Astrocyte (in vitro differentiated cells and primary cell): ENCODE data around the gene KDM4B. TPM values are rescaled to one million over a fixed set of nuclear protein-coding genes. Genes with fewer than 3 reads are reported as not detected.

ENCODE experiments used
- DNase-seq: peaks from one replicate; pipeline ENCODE4 v3.0.0-alpha.2; 2010; ENCODE audit warnings: low read depth
- FAIRE-seq: peaks from 2 replicates; lab custom pipeline; 2011; peaks lifted over from hg19 to GRCh38; lab: Jason Lieb, UNC
- H2AFZ ChIP-seq: 2 replicates; pipeline ENCODE4 v1.6.0; 2012; ENCODE audit warnings: low read depth, low read length, inconsistent platforms
- H3K27ac ChIP-seq: 2 replicates; pipeline ENCODE4 v1.5.1; 2011; ENCODE audit warnings: low read depth, low read length, inconsistent platforms
- H3K27me3 ChIP-seq: 2 replicates; pipeline ENCODE4 v1.6.0; 2011; ENCODE audit warnings: low read length, inconsistent platforms; ENCODE audit not compliant: insufficient read depth
- H3K36me3 ChIP-seq: 2 replicates; pipeline ENCODE4 v1.5.1; 2011; ENCODE audit warnings: low read length, inconsistent platforms; ENCODE audit not compliant: insufficient read depth
- H3K4me1 ChIP-seq: 2 replicates; pipeline ENCODE4 v1.5.1; 2011; ENCODE audit warnings: low read length, inconsistent platforms; ENCODE audit not compliant: insufficient read depth
- H3K4me2 ChIP-seq: 2 replicates; pipeline ENCODE4 v1.6.0; 2012; ENCODE audit warnings: low read length, inconsistent platforms
- H3K4me3 ChIP-seq: 2 replicates; pipeline ENCODE4 v1.5.1; 2011; ENCODE audit warnings: low read depth, mild to moderate bottlenecking, low read length, inconsistent platforms; ENCODE audit not compliant: insufficient read depth
- H3K79me2 ChIP-seq: 2 replicates; pipeline ENCODE4 v1.6.0; 2012; ENCODE audit warnings: mild to moderate bottlenecking, low read length, inconsistent platforms; ENCODE audit not compliant: insufficient read depth
- H3K9ac ChIP-seq: 2 replicates; pipeline ENCODE4 v1.6.0; 2012; ENCODE audit warnings: mild to moderate bottlenecking, low read length, inconsistent platforms
- H3K9me3 ChIP-seq: 2 replicates; pipeline ENCODE4 v1.5.1; 2012; ENCODE audit warnings: low read depth, mild to moderate bottlenecking, low read length, inconsistent platforms; ENCODE audit not compliant: insufficient read depth
- H4K20me1 ChIP-seq: 2 replicates; pipeline ENCODE4 v1.6.0; 2012; ENCODE audit warnings: low read length, inconsistent platforms; ENCODE audit not compliant: insufficient read depth
- H3K27ac Mint-ChIP-seq: one replicate; pipeline ENCODE4 v1.8.0; 2021; ENCODE audit warnings: mild to moderate bottlenecking, mixed read lengths; ENCODE audit not compliant: unreplicated experiment
- H3K27me3 Mint-ChIP-seq: one replicate; pipeline ENCODE4 v1.8.0; 2021; ENCODE audit warnings: low read depth, mixed read lengths; ENCODE audit not compliant: unreplicated experiment
- H3K36me3 Mint-ChIP-seq: one replicate; pipeline ENCODE4 v1.8.0; 2021; ENCODE audit warnings: low read depth, mixed read lengths; ENCODE audit not compliant: unreplicated experiment
- H3K4me1 Mint-ChIP-seq: one replicate; pipeline ENCODE4 v1.8.0; 2021; ENCODE audit warnings: low read depth, mixed read lengths; ENCODE audit not compliant: unreplicated experiment
- H3K4me3 Mint-ChIP-seq: one replicate; pipeline ENCODE4 v1.8.0; 2021; ENCODE audit warnings: mild to moderate bottlenecking, moderate library complexity, mixed read lengths; ENCODE audit not compliant: unreplicated experiment
- H3K9me3 Mint-ChIP-seq: one replicate; pipeline ENCODE4 v1.8.0; 2021; ENCODE audit warnings: mild to moderate bottlenecking, mixed read lengths; ENCODE audit not compliant: unreplicated experiment
- EZH2 ChIP-seq: IDR thresholded peaks from 2 replicates; pipeline ENCODE4 v1.6.1; 2012; ENCODE audit warnings: mild to moderate bottlenecking, low read length, inconsistent platforms; ENCODE audit not compliant: insufficient read depth
- total RNA-seq: library from RNA; stranded (reverse); gene quantifications from 2 replicates; pipeline ENCODE4 v1.2.1, GENCODE V29; 2021
- TF ChIP-seq, protein P1 (sequence below): IDR thresholded peaks from 2 replicates; pipeline ENCODE4 v1.5.1; 2011; ENCODE audit warnings: low read depth, mild to moderate bottlenecking, inconsistent platforms, low read length, moderate library complexity; ENCODE audit not compliant: insufficient read depth

The KDM4B gene
- total RNA-seq, 1 donor from 2014 or later = 55.2 TPM

DNA sequence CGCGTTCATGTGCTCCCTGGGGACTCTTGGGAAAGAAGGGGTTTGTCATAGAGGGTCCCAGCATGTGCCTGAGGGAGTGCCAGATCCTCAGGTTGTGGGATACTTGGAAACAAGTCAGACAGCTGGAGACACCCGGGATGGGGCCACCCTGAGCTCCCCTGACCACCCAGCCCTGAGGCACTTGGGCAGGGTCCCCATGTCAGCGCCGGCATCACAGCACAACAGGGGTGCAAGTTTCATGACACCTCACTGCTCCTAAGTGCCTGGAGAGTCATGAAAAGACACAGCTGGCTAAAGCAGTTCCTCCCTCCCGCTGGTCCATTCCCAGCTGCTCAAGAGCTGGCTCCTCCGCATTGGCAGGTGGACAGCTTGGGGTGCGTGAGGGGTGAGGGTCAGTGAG lies 102.7 kb downstream of the KDM4B start:
- Mint-ChIP-seq H3K27ac (no peak overlapping the region), H3K9me3 (no peaks in the 10 kb centered on the region), H3K27me3 (no peaks in the 10 kb centered on the region), H3K4me3 (no peak overlapping the region), H3K36me3 (peaks cover 10% of the 10 kb centered on the region), H3K4me1 (peaks cover 2% of the 10 kb centered on the region)
- Histone ChIP-seq H3K27ac (no peak overlapping the region), H3K4me3 (no peak overlapping the region), H3K4me1 (no peaks in the 10 kb centered on the region), H3K79me2 (no peaks in the 10 kb centered on the region), H3K9me3 (no peaks in the 10 kb centered on the region), H3K4me2 (no peak overlapping the region), H2AFZ (no peak overlapping the region), H3K9ac (no peak overlapping the region), H3K27me3 (no peaks in the 10 kb centered on the region), H3K36me3 (no peaks in the 10 kb centered on the region), H4K20me1 (peaks cover 49% of the 10 kb centered on the region)
- no peak for FAIRE-seq
- TF ChIP-seq, protein P1, sequence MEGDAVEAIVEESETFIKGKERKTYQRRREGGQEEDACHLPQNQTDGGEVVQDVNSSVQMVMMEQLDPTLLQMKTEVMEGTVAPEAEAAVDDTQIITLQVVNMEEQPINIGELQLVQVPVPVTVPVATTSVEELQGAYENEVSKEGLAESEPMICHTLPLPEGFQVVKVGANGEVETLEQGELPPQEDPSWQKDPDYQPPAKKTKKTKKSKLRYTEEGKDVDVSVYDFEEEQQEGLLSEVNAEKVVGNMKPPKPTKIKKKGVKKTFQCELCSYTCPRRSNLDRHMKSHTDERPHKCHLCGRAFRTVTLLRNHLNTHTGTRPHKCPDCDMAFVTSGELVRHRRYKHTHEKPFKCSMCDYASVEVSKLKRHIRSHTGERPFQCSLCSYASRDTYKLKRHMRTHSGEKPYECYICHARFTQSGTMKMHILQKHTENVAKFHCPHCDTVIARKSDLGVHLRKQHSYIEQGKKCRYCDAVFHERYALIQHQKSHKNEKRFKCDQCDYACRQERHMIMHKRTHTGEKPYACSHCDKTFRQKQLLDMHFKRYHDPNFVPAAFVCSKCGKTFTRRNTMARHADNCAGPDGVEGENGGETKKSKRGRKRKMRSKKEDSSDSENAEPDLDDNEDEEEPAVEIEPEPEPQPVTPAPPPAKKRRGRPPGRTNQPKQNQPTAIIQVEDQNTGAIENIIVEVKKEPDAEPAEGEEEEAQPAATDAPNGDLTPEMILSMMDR = no peak
- TF ChIP-seq EZH2 = no peak
- no peak for DNase-seq

DNA sequence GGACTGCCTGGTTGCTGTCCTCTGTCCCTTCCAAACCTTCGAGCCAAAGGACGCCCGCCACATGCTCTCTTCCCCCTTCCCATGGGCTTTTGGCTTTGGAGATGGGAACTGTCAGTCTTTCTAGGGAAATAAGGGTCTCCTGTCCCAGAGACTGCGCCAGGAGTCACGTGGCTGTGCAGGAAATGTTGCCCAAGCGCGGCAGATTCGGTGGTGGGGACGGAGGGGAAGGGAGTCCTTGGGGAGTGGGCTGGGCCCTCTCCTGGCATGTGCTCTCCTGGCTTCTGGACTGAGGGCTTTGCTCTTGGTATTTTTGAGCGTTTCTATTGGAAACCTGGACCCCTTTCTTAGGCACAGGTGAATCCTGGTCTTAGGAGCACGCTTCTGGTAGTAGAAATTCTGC lies 103.2 kb downstream of the KDM4B start:
- Histone ChIP-seq H3K36me3 (no peaks in the 10 kb centered on the region), H3K27me3 (no peaks in the 10 kb centered on the region), H3K4me1 (no peaks in the 10 kb centered on the region), H2AFZ (no peak overlapping the region), H3K4me2 (no peak overlapping the region), H3K79me2 (no peaks in the 10 kb centered on the region), H3K4me3 (no peak overlapping the region), H3K27ac (no peak overlapping the region), H3K9ac (no peak overlapping the region), H3K9me3 (no peaks in the 10 kb centered on the region), H4K20me1 (peaks cover 47% of the 10 kb centered on the region)
- no peaks in the 10 kb centered on the region for H3K9me3 Mint-ChIP-seq
- no peak for DNase-seq
- no peak for TF ChIP-seq EZH2
- TF ChIP-seq, protein P1 = no peak
- H3K4me1 Mint-ChIP-seq = peaks cover 2% of the 10 kb centered on the region
- no peak overlapping the region for H3K4me3 Mint-ChIP-seq
- no peaks in the 10 kb centered on the region for H3K27me3 Mint-ChIP-seq
- peaks cover 8% of the 10 kb centered on the region for H3K36me3 Mint-ChIP-seq
- H3K27ac Mint-ChIP-seq = no peak overlapping the region
- no peak for FAIRE-seq

DNA sequence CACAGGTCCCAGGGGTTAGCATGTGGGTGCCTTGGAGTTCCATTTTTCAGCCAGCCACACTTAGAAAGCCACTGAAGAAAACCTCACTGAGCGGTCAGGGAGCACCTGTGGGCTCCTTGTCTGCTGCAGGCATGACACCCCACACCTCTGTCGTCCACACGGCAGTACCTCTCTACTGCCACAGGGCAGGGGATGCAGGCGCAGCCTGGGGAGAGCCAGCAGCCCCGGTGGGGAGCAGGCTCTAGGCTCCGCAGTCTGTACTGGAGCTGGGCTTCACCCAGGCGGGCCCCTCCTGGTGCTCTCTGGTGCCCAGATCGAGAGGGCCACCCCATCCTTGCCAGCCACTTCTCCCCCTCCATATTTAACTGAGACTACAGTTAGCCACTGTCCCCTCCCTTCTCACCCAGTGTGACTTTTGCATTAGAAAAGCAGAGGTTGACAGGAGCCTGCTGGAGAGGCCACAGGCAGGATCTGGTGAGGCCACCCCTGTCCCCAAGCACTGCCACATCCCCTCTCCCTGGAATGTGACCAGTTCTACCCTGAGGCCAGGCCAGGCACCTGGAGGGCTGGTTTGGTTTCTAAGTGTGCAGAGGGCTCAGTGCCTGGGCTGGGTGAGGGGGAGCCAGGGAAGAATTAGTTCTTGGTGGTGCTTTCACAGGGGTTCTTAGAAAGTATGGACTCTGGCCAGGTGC lies 104.4 kb downstream of the KDM4B start:
- Histone ChIP-seq H3K4me1 (no peaks in the 10 kb centered on the region), H4K20me1 (peaks cover 37% of the 10 kb centered on the region), H3K9ac (no peak overlapping the region), H3K9me3 (no peaks in the 10 kb centered on the region), H3K4me3 (no peak overlapping the region), H3K27ac (no peak overlapping the region), H3K36me3 (no peaks in the 10 kb centered on the region), H2AFZ (no peak overlapping the region), H3K79me2 (no peaks in the 10 kb centered on the region), H3K4me2 (no peak overlapping the region), H3K27me3 (no peaks in the 10 kb centered on the region)
- Mint-ChIP-seq H3K36me3 (peaks cover 10% of the 10 kb centered on the region), H3K27me3 (no peaks in the 10 kb centered on the region), H3K27ac (peak overlapping the region; percentile 64), H3K9me3 (no peaks in the 10 kb centered on the region), H3K4me1 (peaks cover 2% of the 10 kb centered on the region), H3K4me3 (no peak overlapping the region)
- TF ChIP-seq, protein P1 = no peak
- no peak for TF ChIP-seq EZH2
- DNase-seq = no peak
- no peak for FAIRE-seq
